Ectodermal cell (in vitro differentiated cells): ENCODE data around the gene CENPB.
A peak's percentile ranks its signal among the peaks of the same experiment; 100 is the strongest.
"Not testable (repeated sequence)": the region's sequence is repeated elsewhere in the genome, so short reads cannot be mapped to it uniquely, and the experiment has no call there.

Experiments
- H3K27ac ChIP-seq: 2 replicates; pipeline ENCODE4 v1.7.0; 2013; ENCODE audit warnings: mild to moderate bottlenecking, low read depth, low read length; ENCODE audit not compliant: insufficient read depth, poor library complexity, severe bottlenecking
- H3K27me3 ChIP-seq: 2 replicates; pipeline ENCODE4 v1.7.0; 2013; ENCODE audit warnings: mild to moderate bottlenecking, low read length; ENCODE audit not compliant: insufficient read depth, control insufficient read depth, poor library complexity, severe bottlenecking
- H3K36me3 ChIP-seq: one replicate; pipeline ENCODE4 v1.7.0; 2013; ENCODE audit warnings: low read length; ENCODE audit not compliant: control insufficient read depth, insufficient read depth
- H3K4me1 ChIP-seq: one replicate; pipeline ENCODE4 v1.7.0; 2013; ENCODE audit warnings: low read length; ENCODE audit not compliant: control insufficient read depth, insufficient read depth
- H3K4me3 ChIP-seq: 2 replicates; pipeline ENCODE4 v1.7.0; 2013; ENCODE audit warnings: low read depth, low read length, control low read depth; ENCODE audit not compliant: insufficient read depth
- H3K9me3 ChIP-seq: 2 replicates; pipeline ENCODE4 v1.7.0; 2013; ENCODE audit warnings: mild to moderate bottlenecking, low read length, moderate library complexity; ENCODE audit not compliant: control insufficient read depth
- WGBS, 2 experiments: methylation state at CpG; one replicate each; pipeline ENCODE4 v1.1.7; 2013; ENCODE audit warnings: missing lambda C conversion rate in 2 of 2; 5-methylcytosine and 5-hydroxymethylcytosine counted together

CENPB gene

GRCh38 chr20:3789201-3789600 lies 2.7 kb upstream of the CENPB start:
- 90 to 93% methylated on average over 4 of the region's 4 CpGs for WGBS, 2 experiments
- H3K27me3 ChIP-seq: peaks cover 23% of the 10 kb centered on the region
- H3K27ac ChIP-seq: not testable (repeated sequence)

GRCh38 chr20:3788685-3789155 lies 2.2 kb upstream of the CENPB start:
- Histone ChIP-seq H3K4me3 (no peak overlapping the region), H3K9me3 (no peaks in the 10 kb centered on the region), H3K36me3 (no peaks in the 10 kb centered on the region), H3K27me3 (peaks cover 23% of the 10 kb centered on the region), H3K27ac (no peak overlapping the region), H3K4me1 (peaks cover 8% of the 10 kb centered on the region)
- WGBS, 2 experiments: 67 to 69% methylated on average over 4 of the region's 4 CpGs

More at GRCh38 chr20:3789201-3789600, 2.7 kb upstream of the CENPB start:
- not testable (repeated sequence) for H3K36me3 ChIP-seq, H3K9me3 ChIP-seq, H3K4me3 ChIP-seq, H3K4me1 ChIP-seq

- Histone ChIP-seq H3K36me3 (no peaks in the 10 kb centered on the region), H3K9me3 (no peaks in the 10 kb centered on the region), H3K27ac (no peak overlapping the region), H3K4me1 (peaks cover 8% of the 10 kb centered on the region), H3K27me3 (peaks cover 23% of the 10 kb centered on the region), H3K4me3 (no peak overlapping the region)
- WGBS, 2 experiments: 84 to 85% methylated on average over 4 to 5 of the region's 5 CpGs
Measured at GRCh38 chr20:3787324-3788014, 929 bp upstream of the CENPB start.

GRCh38 chr20:3786126-3786484 lies 435 bp downstream of the CENPB start:
- Histone ChIP-seq H3K9me3 (no peaks in the 10 kb centered on the region), H3K4me3 (peak overlapping the region; percentile 58), H3K36me3 (no peaks in the 10 kb centered on the region), H3K4me1 (peaks cover 8% of the 10 kb centered on the region), H3K27me3 (peaks cover 24% of the 10 kb centered on the region), H3K27ac (no peak overlapping the region)
- 7 to 8% methylated on average over 35 of the region's 35 CpGs for WGBS, 2 experiments

- no peak overlapping the region for H3K27ac ChIP-seq
Measured at GRCh38 chr20:3785240-3786125, 1.1 kb downstream of the CENPB start.

GRCh38 chr20:3784863-3785239 lies 1.7 kb downstream of the CENPB start:
- H3K4me1 ChIP-seq: peaks cover 8% of the 10 kb centered on the region
- WGBS, 2 experiments: 94 to 96% methylated on average over 6 of the region's 6 CpGs
- peaks cover 34% of the 10 kb centered on the region for H3K27me3 ChIP-seq

More at GRCh38 chr20:3785240-3786125, 1.1 kb downstream of the CENPB start:
- H3K36me3 ChIP-seq: no peaks in the 10 kb centered on the region
- H3K4me1 ChIP-seq: peaks cover 8% of the 10 kb centered on the region
- peak overlapping the region; percentile 58 for H3K4me3 ChIP-seq
- peaks cover 28% of the 10 kb centered on the region for H3K27me3 ChIP-seq
- 82% methylated on average over 79 of the region's 79 CpGs for WGBS, 2 experiments
- H3K9me3 ChIP-seq: no peaks in the 10 kb centered on the region

GRCh38 chr20:3784216-3784853 lies 2.2 kb downstream of the CENPB start:
- no peaks in the 10 kb centered on the region for H3K9me3 ChIP-seq
- H3K4me1 ChIP-seq: peaks cover 8% of the 10 kb centered on the region
- H3K36me3 ChIP-seq: no peaks in the 10 kb centered on the region
- no peak overlapping the region for H3K27ac ChIP-seq
- no peak overlapping the region for H3K4me3 ChIP-seq
- H3K27me3 ChIP-seq: peaks cover 39% of the 10 kb centered on the region
- WGBS, 2 experiments: 95 to 96% methylated on average over 17 of the region's 17 CpGs

More at GRCh38 chr20:3784863-3785239, 1.7 kb downstream of the CENPB start:
- H3K4me3 ChIP-seq: no peak overlapping the region
- no peaks in the 10 kb centered on the region for H3K9me3 ChIP-seq
- no peaks in the 10 kb centered on the region for H3K36me3 ChIP-seq
- no peak overlapping the region for H3K27ac ChIP-seq

- Histone ChIP-seq H3K36me3 (no peaks in the 10 kb centered on the region), H3K27me3 (peaks cover 41% of the 10 kb centered on the region), H3K4me1 (peaks cover 8% of the 10 kb centered on the region), H3K4me3 (no peak overlapping the region), H3K27ac (no peak overlapping the region), H3K9me3 (no peaks in the 10 kb centered on the region)
- WGBS, 2 experiments: 91% methylated on average over 10 of the region's 10 CpGs
Measured at GRCh38 chr20:3783511-3784195, 2.9 kb downstream of the CENPB start.

GRCh38 chr20:3783068-3783489 lies 3.5 kb downstream of the CENPB start:
- Histone ChIP-seq H3K4me3 (no peak overlapping the region), H3K36me3 (no peaks in the 10 kb centered on the region), H3K4me1 (peaks cover 8% of the 10 kb centered on the region), H3K27ac (no peak overlapping the region), H3K9me3 (no peaks in the 10 kb centered on the region), H3K27me3 (peaks cover 41% of the 10 kb centered on the region)
- WGBS, 2 experiments: 90% methylated on average over 2 of the region's 2 CpGs
